Measurements from ENCODE around the gene SEC16A.

DNA sequence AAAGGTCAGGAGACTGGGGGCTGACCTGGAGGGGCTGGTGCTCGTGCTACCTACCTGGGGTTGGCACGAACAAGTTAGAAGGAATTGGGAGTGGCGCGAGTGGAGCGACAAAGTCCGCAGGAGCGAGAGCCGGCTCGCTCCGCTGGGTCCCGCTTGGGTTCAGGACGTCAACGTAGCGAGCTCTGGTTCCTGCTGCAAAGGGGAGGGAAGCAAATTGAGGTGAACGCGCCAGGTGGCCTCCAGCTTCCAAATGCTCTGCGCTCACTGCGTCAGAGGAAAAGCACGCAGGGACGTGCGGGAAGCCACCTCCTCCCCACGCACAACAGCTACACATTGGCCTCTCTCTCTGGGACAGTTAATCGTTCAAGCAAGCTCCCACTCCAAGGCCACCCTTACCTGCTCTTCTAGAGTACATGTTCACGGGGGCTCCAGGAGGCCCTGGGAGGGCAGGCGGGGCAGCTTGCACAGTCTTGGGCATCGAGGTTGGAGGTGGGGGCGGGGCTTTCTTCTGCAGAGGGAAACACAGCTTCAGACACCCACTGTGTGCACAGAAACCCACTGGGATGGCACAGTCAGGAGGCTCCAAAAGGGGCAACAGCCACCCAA, 35.6 kb downstream of the SEC16A start:
- TF ChIP-seq POLR2A (IDR thresholded peaks at IDR 0.05; ENCODE audit: low read depth, low read length) = no peak
- TF ChIP-seq POLR2AphosphoS5 (IDR thresholded peaks at IDR 0.05; ENCODE audit: low read depth, low read length) = no peak
- no peak for TF ChIP-seq TAF1 (IDR thresholded peaks at IDR 0.05; ENCODE audit: low read depth, low read length)
